Lung (tissue), 12 donors: ENCODE data around the gene MINDY4. TPM values are rescaled to one million over a fixed set of nuclear protein-coding genes. Genes with fewer than 3 reads are reported as not detected.

ENCODE experiments used
- ATAC-seq: fragments of 200-7000 bp; cut with Tn5 transposase; one replicate; pipeline ENCODE4 v1.9.1; 2020; ENCODE audit warnings: moderate number of reproducible peaks; ENCODE audit not compliant: insufficient read depth, low FRiP score
- DNase-seq, 3 donors: peaks; one replicate each; pipeline ENCODE4 v3.0.0-alpha.2; 2013 to 2017
- H3K27ac ChIP-seq, 2 donors: one replicate each; pipeline ENCODE4 v1.5.1; 2013; ENCODE audit warnings: mild to moderate bottlenecking in 2 of 2, moderate library complexity in 2 of 2, control low read depth in 1 of 2, inconsistent platforms in 1 of 2, low read depth in 1 of 2, low read length in 1 of 2
- H3K27me3 ChIP-seq, 3 donors: one replicate each; pipeline ENCODE4 v1.5.1; 2013; ENCODE audit warnings: low read length in 2 of 3; ENCODE audit not compliant: control insufficient read depth in 3 of 3, insufficient read depth in 3 of 3
- H3K36me3 ChIP-seq, 4 donors: one replicate each; pipeline ENCODE4 v1.5.1; 2013; ENCODE audit warnings: low read length in 4 of 4, mild to moderate bottlenecking in 1 of 4, moderate library complexity in 1 of 4; ENCODE audit not compliant: control insufficient read depth in 4 of 4, insufficient read depth in 4 of 4
- H3K4me1 ChIP-seq, 5 donors: one replicate each; pipeline ENCODE4 v1.5.1; 2013; ENCODE audit warnings: low read length in 5 of 5, mild to moderate bottlenecking in 2 of 5, moderate library complexity in 1 of 5; ENCODE audit not compliant: control insufficient read depth in 5 of 5, insufficient read depth in 5 of 5
- H3K4me3 ChIP-seq: one replicate; pipeline ENCODE4 v1.5.1; 2013; ENCODE audit warnings: mild to moderate bottlenecking, control low read depth, moderate library complexity
- H3K9ac ChIP-seq, 2 donors: one replicate each; pipeline ENCODE4 v1.5.1; 2013; ENCODE audit warnings: low read length in 2 of 2, control low read depth in 1 of 2; ENCODE audit not compliant: insufficient read depth in 1 of 2
- H3K9me3 ChIP-seq, 4 donors: one replicate each; pipeline ENCODE4 v1.5.1; 2013; ENCODE audit warnings: low read length in 3 of 4, mild to moderate bottlenecking in 1 of 4, moderate library complexity in 1 of 4; ENCODE audit not compliant: control insufficient read depth in 4 of 4, insufficient read depth in 3 of 4
- CTCF ChIP-seq: IDR thresholded peaks from 2 replicates; pipeline ENCODE4 v1.5.1; 2012; ENCODE audit warnings: mild to moderate bottlenecking; ENCODE audit errors: control extremely low read depth, extremely low read depth
- WGBS, 2 donors: extraction: QIAGEN DNeasy Blood & Tissue Kit; methylation state at CpG; one replicate each; pipeline ENCODE4 v1.1.7; 2013; 5-methylcytosine and 5-hydroxymethylcytosine counted together
- polyA plus RNA-seq, 2 donors: library from polyadenylated mRNA; stranded (reverse); fragments of 200-250 nt; gene quantifications; one replicate each; pipeline ENCODE4 v1.2.1, GENCODE V29; 2013
- total RNA-seq, 2 donors: library from RNA; depleted of rRNA in 1 of 2; stranded (reverse); fragments of >200 nt in 1 of 2; gene quantifications; one replicate each; pipeline ENCODE4 v1.2.1, GENCODE V29; 2014 to 2021
- donor health status: control.
- donor health status: control.
- donor health status: Bipolar disorder and iron deficiency.
- donor health status: healthy.
- donor health status: DM: yes; HTN: yes; CAD: no.

Gene MINDY4
- total and polyA plus RNA-seq, 4 donors = 5.0 to 24.1 (median 10.7) TPM

DNA sequence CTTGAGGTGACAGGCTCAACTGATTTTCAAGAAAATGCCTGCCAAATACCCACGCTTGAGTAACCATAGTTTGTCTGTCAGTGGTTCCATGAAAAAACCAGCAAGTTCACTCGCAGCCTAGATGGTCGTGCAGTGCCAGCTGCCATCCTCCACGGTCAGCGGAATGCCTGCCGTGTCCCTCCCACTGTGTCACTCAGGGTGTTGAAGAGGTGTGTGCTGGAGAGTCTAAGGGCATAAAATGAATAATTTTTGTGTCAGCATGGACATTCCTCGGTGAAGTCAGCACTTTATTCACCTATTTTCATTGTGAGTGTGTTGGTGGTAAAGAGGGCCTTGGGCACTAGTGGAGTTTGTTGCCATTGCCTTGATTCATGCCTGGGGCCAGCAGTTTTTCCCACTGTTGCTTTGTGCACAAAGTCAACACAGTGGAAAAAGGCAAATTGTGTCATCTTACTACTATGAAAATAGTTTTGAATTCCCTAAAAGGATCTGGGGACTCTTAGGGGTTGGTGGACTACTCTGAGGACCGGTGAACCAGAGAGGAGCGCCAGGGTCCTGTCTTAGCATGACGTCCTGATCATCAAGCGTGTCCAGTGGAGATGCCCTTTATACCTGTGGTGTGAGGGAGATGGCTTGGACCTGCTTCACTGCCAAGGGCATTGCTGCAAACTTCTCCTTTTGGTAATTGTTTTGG is 17.6 kb downstream of the MINDY4 start:
- TF ChIP-seq CTCF = no peak
- no peaks in the 10 kb centered on the region for H3K9me3 ChIP-seq
- no peaks in the 10 kb centered on the region for H3K27me3 ChIP-seq
- DNase-seq (no peak), ATAC-seq (no peak)
- 71 to 93% methylated on average over 11 of the region's 11 CpGs for WGBS, 2 donors
- no peak overlapping the region for H3K4me3 ChIP-seq
- no peak overlapping the region for H3K9ac ChIP-seq
- H3K27ac ChIP-seq = peak overlapping the region in 1 of 2 donors; percentile 46
- peaks cover 4 to 29% (median 22%) of the 10 kb centered on the region in 4 donors for H3K36me3 ChIP-seq
- no peaks in the 10 kb centered on the region for H3K4me1 ChIP-seq

GRCh38 chr7:30789334-30789711 is 18.1 kb downstream of the MINDY4 start:
- H3K27ac ChIP-seq = peak overlapping the region in 1 of 2 donors; percentile 46
- whole genome bisulfite sequencing, 2 donors = 38 to 48% methylated on average over 3 of the region's 3 CpGs

GRCh38 chr7:30790356-30790755 is 19.1 kb downstream of the MINDY4 start:
- Histone ChIP-seq H3K27ac (no peak overlapping the region), H3K9ac (no peak overlapping the region), H3K36me3 (peaks cover 4 to 33% (median 19%) of the 10 kb centered on the region in 4 donors), H3K4me1 (no peaks in the 10 kb centered on the region), H3K27me3 (no peaks in the 10 kb centered on the region), H3K4me3 (no peak overlapping the region), H3K9me3 (no peaks in the 10 kb centered on the region)
- DNase-seq (no peak), ATAC-seq (no peak)
- no peak for TF ChIP-seq CTCF
- 89 to 95% methylated on average over 4 of the region's 4 CpGs for WGBS, 2 donors

More at GRCh38 chr7:30789334-30789711, 18.1 kb downstream of the MINDY4 start:
- H3K4me1 ChIP-seq = no peaks in the 10 kb centered on the region
- no peak for TF ChIP-seq CTCF
- no peak overlapping the region for H3K4me3 ChIP-seq
- H3K36me3 ChIP-seq = peaks cover 4 to 35% (median 20%) of the 10 kb centered on the region in 4 donors
- H3K9ac ChIP-seq = no peak overlapping the region
- ATAC-seq (peak; percentile 75), DNase-seq (no peak)
- no peaks in the 10 kb centered on the region for H3K27me3 ChIP-seq
- H3K9me3 ChIP-seq = no peaks in the 10 kb centered on the region
